K562 (cell line): ENCODE measurements around the gene OR7A17. TPM values are rescaled to one million over a fixed set of nuclear protein-coding genes. Genes with fewer than 3 reads are reported as not detected.

Source experiments
- ARID1B ChIP-seq: fragments of 450-650 bp; IDR thresholded peaks from 2 replicates; pipeline ENCODE4 v1.6.1; 2016; ENCODE audit warnings: antibody characterized with exemption, mild to moderate bottlenecking, inconsistent platforms
- ARNT ChIP-seq, 2 experiments: fragments of 450-650 bp; IDR thresholded peaks; 2 replicates each; pipeline ENCODE4 v1.6.1; 2016; ENCODE audit warnings: mild to moderate bottlenecking in 1 of 2
- CBFA2T2 ChIP-seq: fragments of 450-650 bp; conservative IDR thresholded peaks from 2 replicates; pipeline ENCODE4 v1.6.1; 2017; ENCODE audit warnings: mild to moderate bottlenecking
- HES1 ChIP-seq: fragments of 450-650 bp; IDR thresholded peaks from 2 replicates; pipeline ENCODE4 v1.6.1; 2016; ENCODE audit warnings: low read depth, mild to moderate bottlenecking, moderate library complexity
- L3MBTL2 ChIP-seq: fragments of 450-650 bp; IDR thresholded peaks from 2 replicates; pipeline ENCODE4 v1.6.1; 2016; ENCODE audit warnings: mild to moderate bottlenecking, moderate library complexity
- RBM14 ChIP-seq: fragments of 200-400 bp; formaldehyde crosslinking; IDR thresholded peaks from 2 replicates; pipeline ENCODE4 v1.6.1; 2018; ENCODE audit warnings: low read depth, mild to moderate bottlenecking, low read length, moderate library complexity, borderline replicate concordance; ENCODE audit not compliant: insufficient read depth
- SOX6 ChIP-seq: fragments of 450-650 bp; IDR thresholded peaks from 2 replicates; pipeline ENCODE4 v1.6.1; 2014; ENCODE audit warnings: mild to moderate bottlenecking
- USF1 ChIP-seq: sonication (generic); formaldehyde crosslinking; IDR thresholded peaks from 2 replicates; pipeline ENCODE4 v1.9.0; 2022; ENCODE audit warnings: mild to moderate bottlenecking, missing genetic modification reagents
- ZBTB26 ChIP-seq: fragments of 450-650 bp; formaldehyde crosslinking; IDR thresholded peaks from 2 replicates; pipeline ENCODE4 v1.4.0; 2022; ENCODE audit warnings: missing genetic modification characterization
- ZNF197 ChIP-seq: fragments of 200-800 bp; sonication (Bioruptor generic); IDR thresholded peaks from 2 replicates; pipeline ENCODE4 v1.6.1; 2016; ENCODE audit warnings: low read depth, missing genetic modification characterization, missing compliant biosample characterization
- ZNF586 ChIP-seq: fragments of 450-650 bp; formaldehyde crosslinking; conservative IDR thresholded peaks from 2 replicates; pipeline ENCODE4 v1.4.0; 2020; ENCODE audit warnings: mild to moderate bottlenecking, moderate library complexity
- polyA plus RNA-seq, 8 experiments: library from polyadenylated mRNA; depleted of rRNA in 4 of 8; stranded (reverse) in 5 of 8; unstranded in 3 of 8; fragments of >200 nt; fragmentation: Nextera tagmentation in 2 of 8; fragmentation: Illumina TruSeq in 1 of 8; extraction: Ambion mirVana in 2 of 8; extraction: Trizol in 1 of 8; gene quantifications; 2 replicates each; pipeline versions ENCODE4 v1.2.1 to v1.2.3, GENCODE V29; 2011 to 2014; ENCODE audit warnings: inconsistent platforms in 1 of 8, missing spikeins in 1 of 8
- total RNA-seq, 7 experiments: library from RNA; depleted of rRNA in 6 of 7; stranded (reverse); fragments of >200 nt in 6 of 7; fragmentation: Illumina TruSeq in 2 of 7; extraction: Trizol in 2 of 7; gene quantifications; 2 replicates each; pipeline versions ENCODE4 v1.2.1 to v1.2.3, GENCODE V29; 2011 to 2021; ENCODE audit warnings: low replicate concordance in 1 of 7
- TF ChIP-seq, protein P1 (sequence below), 2 experiments: fragments of 450-650 bp; IDR thresholded peaks; 2 replicates each; pipeline ENCODE4 v1.6.1; 2016; ENCODE audit warnings: mild to moderate bottlenecking in 2 of 2, borderline replicate concordance in 1 of 2, low read depth in 1 of 2, moderate library complexity in 1 of 2
- TF ChIP-seq, protein P2 (sequence below), 2 experiments: fragments of 450-650 bp in 1 of 2; sonication (generic) in 1 of 2; formaldehyde crosslinking in 1 of 2; IDR thresholded peaks in 1 of 2; conservative IDR thresholded peaks in 1 of 2; 2 replicates each; pipeline versions ENCODE4 v1.6.1 to v1.8.1; 2016 to 2023; ENCODE audit warnings: mild to moderate bottlenecking in 2 of 2, moderate library complexity in 2 of 2, inconsistent platforms in 1 of 2, missing genetic modification reagents in 1 of 2

OR7A17 gene
- total and polyA plus RNA-seq, 9 of the 15 experiments (the other 6 are each of a cell fraction or from before 2014, with no cell fraction given), result not detected

DNA sequence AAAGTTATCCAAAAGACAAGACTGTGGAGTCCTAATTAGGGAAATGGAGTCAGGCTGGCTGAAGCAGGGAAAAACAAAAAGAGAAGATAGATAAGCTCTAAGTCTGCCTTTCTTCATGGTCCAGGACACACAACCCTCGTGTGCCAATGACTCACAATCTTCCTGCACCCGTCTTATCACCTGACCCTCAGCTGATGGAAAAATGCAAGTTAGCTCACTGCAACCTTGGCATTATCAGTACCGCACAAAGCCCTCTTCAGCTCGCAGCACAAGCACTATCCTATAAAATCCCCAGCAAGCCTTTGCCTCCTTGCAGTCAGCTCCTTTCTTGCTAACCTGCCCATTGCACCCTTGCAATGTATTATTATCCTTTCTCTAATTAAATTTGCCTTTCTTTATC is 55.2 kb downstream of the OR7A17 start (continued):
- TF ChIP-seq, protein P1, sequence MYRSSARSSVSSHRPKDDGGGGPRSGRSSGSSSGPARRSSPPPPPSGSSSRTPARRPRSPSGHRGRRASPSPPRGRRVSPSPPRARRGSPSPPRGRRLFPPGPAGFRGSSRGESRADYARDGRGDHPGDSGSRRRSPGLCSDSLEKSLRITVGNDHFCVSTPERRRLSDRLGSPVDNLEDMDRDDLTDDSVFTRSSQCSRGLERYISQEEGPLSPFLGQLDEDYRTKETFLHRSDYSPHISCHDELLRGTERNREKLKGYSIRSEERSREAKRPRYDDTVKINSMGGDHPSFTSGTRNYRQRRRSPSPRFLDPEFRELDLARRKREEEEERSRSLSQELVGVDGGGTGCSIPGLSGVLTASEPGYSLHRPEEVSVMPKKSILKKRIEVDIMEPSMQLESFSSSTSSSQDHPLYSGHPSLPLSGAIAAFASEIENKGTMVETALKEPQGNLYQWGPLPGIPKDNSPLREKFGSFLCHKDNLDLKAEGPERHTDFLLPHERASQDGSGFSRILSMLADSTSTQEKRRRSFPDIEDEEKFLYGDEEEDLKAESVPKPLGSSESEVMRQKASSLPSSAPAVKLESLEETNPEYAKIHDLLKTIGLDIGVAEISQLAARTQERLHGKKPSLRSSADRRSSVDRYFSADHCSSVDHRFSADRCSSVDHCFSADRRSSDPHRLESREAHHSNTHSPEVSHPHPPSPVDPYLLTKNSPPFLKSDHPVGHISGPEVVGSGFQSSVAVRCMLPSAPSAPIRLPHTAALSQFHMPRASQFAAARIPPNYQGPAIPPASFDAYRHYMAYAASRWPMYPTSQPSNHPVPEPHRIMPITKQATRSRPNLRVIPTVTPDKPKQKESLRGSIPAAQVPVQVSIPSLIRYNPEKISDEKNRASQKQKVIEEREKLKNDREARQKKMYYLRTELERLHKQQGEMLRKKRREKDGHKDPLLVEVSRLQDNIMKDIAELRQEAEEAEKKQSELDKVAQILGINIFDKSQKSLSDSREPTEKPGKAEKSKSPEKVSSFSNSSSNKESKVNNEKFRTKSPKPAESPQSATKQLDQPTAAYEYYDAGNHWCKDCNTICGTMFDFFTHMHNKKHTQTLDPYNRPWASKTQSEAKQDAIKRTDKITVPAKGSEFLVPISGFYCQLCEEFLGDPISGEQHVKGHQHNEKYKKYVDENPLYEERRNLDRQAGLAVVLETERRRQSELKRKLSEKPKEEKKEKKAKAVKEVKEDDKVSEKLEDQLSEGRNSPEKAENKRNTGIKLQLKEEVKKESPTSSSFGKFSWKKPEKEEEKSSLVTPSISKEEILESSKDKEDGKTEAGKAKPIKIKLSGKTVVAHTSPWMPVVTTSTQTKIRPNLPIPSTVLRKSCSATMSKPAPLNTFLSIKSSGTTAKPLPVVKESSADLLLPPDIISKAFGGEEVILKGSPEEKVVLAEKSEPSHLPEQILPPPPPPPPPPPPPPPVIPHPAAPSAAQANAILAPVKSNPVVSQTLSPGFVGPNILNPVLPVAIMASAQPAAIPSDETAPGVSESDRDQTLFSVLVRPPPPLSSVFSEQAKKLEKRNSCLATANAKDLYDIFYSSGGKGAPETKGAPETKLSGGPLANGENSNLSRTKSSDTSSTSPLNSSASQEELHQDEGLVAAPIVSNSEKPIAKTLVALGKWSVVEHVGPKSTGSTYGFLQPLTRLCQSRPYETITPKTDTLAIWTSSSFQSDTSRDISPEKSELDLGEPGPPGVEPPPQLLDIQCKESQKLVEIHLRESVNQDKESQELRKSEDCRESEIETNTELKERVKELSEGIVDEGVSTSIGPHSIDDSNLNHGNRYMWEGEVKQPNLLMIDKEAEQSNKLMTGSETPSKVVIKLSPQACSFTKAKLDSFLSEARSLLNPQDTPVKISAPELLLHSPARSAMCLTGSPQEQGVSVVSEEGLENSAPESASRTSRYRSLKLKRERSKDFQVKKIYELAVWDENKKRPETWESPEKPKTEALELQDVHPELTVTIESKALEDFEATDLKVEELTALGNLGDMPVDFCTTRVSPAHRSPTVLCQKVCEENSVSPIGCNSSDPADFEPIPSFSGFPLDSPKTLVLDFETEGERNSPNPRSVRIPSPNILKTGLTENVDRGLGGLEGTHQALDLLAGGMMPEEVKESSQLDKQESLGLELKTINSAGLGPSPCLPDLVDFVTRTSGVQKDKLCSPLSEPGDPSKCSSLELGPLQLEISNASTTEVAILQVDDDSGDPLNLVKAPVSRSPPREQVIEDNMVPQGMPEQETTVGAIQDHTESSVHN (IDR thresholded peaks at IDR 0.05; ENCODE audit: borderline replicate concordance in 1 of 2, low read depth in 1 of 2), result peak in 1 of 2 experiments; percentile 61; a peak in 1 of 4 replicates
- TF ChIP-seq SOX6, result 0 out of 2 replicates have a peak, but pooled peaks have one; percentile 32
- peak; percentile 69 for TF ChIP-seq ARID1B
- TF ChIP-seq ZBTB26 (CRISPR knock-in tag), result no peak
- TF ChIP-seq L3MBTL2, result 0 out of 2 replicates have a peak, but pooled peaks have one; percentile 23
- TF ChIP-seq ZNF197 (CRISPR knock-in tag), result no peak
- no peak for TF ChIP-seq ZNF586 (CRISPR knock-in tag)
- no peak for TF ChIP-seq RBM14
- no peak for TF ChIP-seq HES1
- peak; percentile 15; the same call in 1 of the 2 replicates for TF ChIP-seq USF1 (CRISPR knock-in tag)
- TF ChIP-seq ARNT (IDR thresholded peaks at IDR 0.05), result no peak
- peak; percentile 51 for TF ChIP-seq CBFA2T2
- TF ChIP-seq, protein P2, sequence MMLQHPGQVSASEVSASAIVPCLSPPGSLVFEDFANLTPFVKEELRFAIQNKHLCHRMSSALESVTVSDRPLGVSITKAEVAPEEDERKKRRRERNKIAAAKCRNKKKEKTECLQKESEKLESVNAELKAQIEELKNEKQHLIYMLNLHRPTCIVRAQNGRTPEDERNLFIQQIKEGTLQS (IDR thresholded peaks at IDR 0.05), result peak; percentile 51; the same call in 1 of the 2 replicates
- TF ChIP-seq, protein P2 (CRISPR knock-in tag; conservative IDR thresholded peaks at IDR 0.05), result no peak
